Smooth muscle cell (in vitro differentiated cells): ENCODE results near the gene PRKG1. TPM values are rescaled to one million over a fixed set of nuclear protein-coding genes. Genes with fewer than 3 reads are reported as not detected.

Source experiments
- DNase-seq: peaks from one replicate; lab custom pipeline; 2025; ENCODE audit not compliant: unreplicated experiment; lab: John Stamatoyannopoulos, UW
- H2AFZ ChIP-seq: fragments of 200-600 bp; sonication (generic); 2 replicates; pipeline ENCODE4 v1.6.0; 2016; ENCODE audit warnings: antibody characterized with exemption, low read depth, mild to moderate bottlenecking
- H3F3A ChIP-seq: fragments of 200-600 bp; sonication (generic); 2 replicates; pipeline ENCODE4 v1.6.0; 2017; ENCODE audit warnings: antibody characterized with exemption, low read depth
- H3K27ac ChIP-seq: fragments of 200-600 bp; sonication (generic); 2 replicates; pipeline ENCODE4 v1.5.1; 2016; ENCODE audit warnings: low read depth, mild to moderate bottlenecking
- H3K27me3 ChIP-seq: fragments of 200-600 bp; sonication (generic); 2 replicates; pipeline ENCODE4 v1.6.1; 2016; ENCODE audit warnings: low read depth, mild to moderate bottlenecking
- H3K36me3 ChIP-seq: fragments of 200-600 bp; sonication (generic); 2 replicates; pipeline ENCODE4 v1.5.1; 2016; ENCODE audit warnings: low read depth
- H3K4me1 ChIP-seq: fragments of 200-600 bp; sonication (generic); 2 replicates; pipeline ENCODE4 v1.5.1; 2016; ENCODE audit warnings: low read depth
- H3K4me2 ChIP-seq: fragments of 200-600 bp; sonication (generic); 2 replicates; pipeline ENCODE4 v1.6.0; 2016; ENCODE audit warnings: mild to moderate bottlenecking
- H3K4me3 ChIP-seq: fragments of 200-600 bp; sonication (generic); 2 replicates; pipeline ENCODE4 v1.5.1; 2016; ENCODE audit warnings: mild to moderate bottlenecking
- H3K79me2 ChIP-seq: fragments of 200-600 bp; sonication (generic); 2 replicates; pipeline ENCODE4 v1.6.0; 2016; ENCODE audit warnings: low read depth, mild to moderate bottlenecking
- H3K9ac ChIP-seq: fragments of 200-600 bp; sonication (generic); 2 replicates; pipeline ENCODE4 v1.6.0; 2016; ENCODE audit warnings: low read depth
- H3K9me3 ChIP-seq: fragments of 200-600 bp; sonication (generic); replicated peaks from 2 replicates; pipeline ENCODE4 v1.5.1; 2016; ENCODE audit warnings: low read depth
- H4K20me1 ChIP-seq: fragments of 200-600 bp; sonication (generic); 2 replicates; pipeline ENCODE4 v1.6.0; 2016; ENCODE audit warnings: low read depth
- CTCF ChIP-seq: fragments of 200-600 bp; sonication (generic); IDR thresholded peaks from 2 replicates; pipeline ENCODE4 v1.5.1; 2017; ENCODE audit warnings: borderline replicate concordance, mild to moderate bottlenecking, antibody characterized with exemption; ENCODE audit not compliant: insufficient read depth, poor library complexity, severe bottlenecking
- WGBS: methylation state at CpG from one replicate; pipeline ENCODE4 v1.1.7; 2016; ENCODE audit warnings: low lambda C conversion rate; 5-methylcytosine and 5-hydroxymethylcytosine counted together
- polyA plus RNA-seq: library from polyadenylated mRNA; unstranded; fragments of >200 nt; fragmentation: Nextera tagmentation; extraction: Ambion mirVana; gene quantifications from 2 replicates; pipeline ENCODE4 v1.2.1, GENCODE V29; 2016
- total RNA-seq: library from RNA; depleted of rRNA; stranded (reverse); fragments of >200 nt; gene quantifications from 2 replicates; pipeline ENCODE4 v1.2.3, GENCODE V29; 2014

Gene PRKG1
- total and polyA plus RNA-seq, 2 experiments from 2014 or later: 7.2 to 13.4 TPM

- 96% methylated on average over 1 of the region's 1 CpG for WGBS
- Histone ChIP-seq H2AFZ (no peak overlapping the region), H3F3A (no peaks in the 10 kb centered on the region), H3K9ac (no peak overlapping the region), H3K27me3 (no peaks in the 10 kb centered on the region), H4K20me1 (no peaks in the 10 kb centered on the region), H3K4me3 (no peak overlapping the region), H3K36me3 (no peaks in the 10 kb centered on the region), H3K4me1 (peaks cover 3% of the 10 kb centered on the region), H3K27ac (no peak overlapping the region), H3K79me2 (no peaks in the 10 kb centered on the region), H3K9me3 (no peaks in the 10 kb centered on the region), H3K4me2 (no peak overlapping the region)
- TF ChIP-seq CTCF: no peak
- no peak for DNase-seq
Measured at GRCh38 chr10:51789118-51789517, 714.8 kb downstream of the PRKG1 start.

- WGBS: 80% methylated on average over 4 of the region's 4 CpGs
- TF ChIP-seq CTCF: no peak
- Histone ChIP-seq H4K20me1 (no peaks in the 10 kb centered on the region), H3K27ac (no peak overlapping the region), H3K9me3 (no peaks in the 10 kb centered on the region), H3K27me3 (no peaks in the 10 kb centered on the region), H3K4me3 (no peak overlapping the region), H2AFZ (no peak overlapping the region), H3K36me3 (no peaks in the 10 kb centered on the region), H3K79me2 (no peaks in the 10 kb centered on the region), H3K4me1 (no peaks in the 10 kb centered on the region), H3K9ac (no peak overlapping the region), H3F3A (no peaks in the 10 kb centered on the region), H3K4me2 (no peak overlapping the region)
- DNase-seq: no peak
Measured at GRCh38 chr10:51789903-51790302, 715.6 kb downstream of the PRKG1 start.

- no peak for DNase-seq
- Histone ChIP-seq H3K4me1 (no peaks in the 10 kb centered on the region), H3K4me2 (no peak overlapping the region), H3F3A (no peaks in the 10 kb centered on the region), H3K79me2 (no peaks in the 10 kb centered on the region), H3K9me3 (no peaks in the 10 kb centered on the region), H3K36me3 (no peaks in the 10 kb centered on the region), H3K4me3 (no peak overlapping the region), H2AFZ (no peak overlapping the region), H3K27me3 (no peaks in the 10 kb centered on the region), H3K27ac (no peak overlapping the region), H4K20me1 (no peaks in the 10 kb centered on the region), H3K9ac (no peak overlapping the region)
- TF ChIP-seq CTCF: no peak
Measured at GRCh38 chr10:51792678-51793077, 718.4 kb downstream of the PRKG1 start.

- WGBS: 93% methylated on average over 3 of the region's 3 CpGs
- Histone ChIP-seq H3F3A (no peaks in the 10 kb centered on the region), H3K9ac (no peak overlapping the region), H2AFZ (no peak overlapping the region), H3K4me2 (no peak overlapping the region), H3K9me3 (no peaks in the 10 kb centered on the region), H3K4me3 (no peak overlapping the region), H3K4me1 (no peaks in the 10 kb centered on the region), H4K20me1 (no peaks in the 10 kb centered on the region), H3K27ac (no peak overlapping the region), H3K79me2 (no peaks in the 10 kb centered on the region), H3K36me3 (no peaks in the 10 kb centered on the region), H3K27me3 (no peaks in the 10 kb centered on the region)
- no peak for TF ChIP-seq CTCF
- no peak for DNase-seq
Measured at GRCh38 chr10:51800121-51800520, 725.8 kb downstream of the PRKG1 start.
